HepG2 (cell line): ENCODE measurements around the gene DENND4A. TPM values are rescaled to one million over a fixed set of nuclear protein-coding genes. Genes with fewer than 3 reads are reported as not detected.

Source experiments
- BRCA1 ChIP-seq: sonication (generic); formaldehyde crosslinking; IDR thresholded peaks from 2 replicates; pipeline ENCODE4 v1.4.0; 2020; ENCODE audit warnings: missing genetic modification reagents
- GLI4 ChIP-seq: sonication (generic); formaldehyde crosslinking; IDR thresholded peaks from 2 replicates; pipeline ENCODE4 v1.5.1; 2020; ENCODE audit warnings: missing genetic modification reagents, mild to moderate bottlenecking, moderate library complexity, borderline replicate concordance
- KDM5B ChIP-seq: sonication (generic); formaldehyde crosslinking; IDR thresholded peaks from 2 replicates; pipeline ENCODE4 v1.4.0; 2020; ENCODE audit warnings: missing genetic modification reagents, mild to moderate bottlenecking, borderline replicate concordance
- MAFF ChIP-seq: IDR thresholded peaks from 2 replicates; pipeline ENCODE4 v1.6.1; 2011; ENCODE audit warnings: low read depth, low read length, improper control_type of control experiment
- MED1 ChIP-seq: sonication (generic); formaldehyde crosslinking; IDR thresholded peaks from 2 replicates; pipeline ENCODE4 v1.4.0; 2020; ENCODE audit warnings: missing genetic modification reagents
- SCMH1 ChIP-seq: sonication (generic); formaldehyde crosslinking; IDR thresholded peaks from 2 replicates; pipeline ENCODE4 v1.9.0; 2021; ENCODE audit warnings: missing genetic modification reagents, mild to moderate bottlenecking, borderline replicate concordance
- SMARCE1 ChIP-seq: fragments of 450-650 bp; IDR thresholded peaks from 2 replicates; pipeline ENCODE4 v1.6.1; 2017; ENCODE audit warnings: borderline replicate concordance
- ZNF142 ChIP-seq: sonication (generic); formaldehyde crosslinking; IDR thresholded peaks from 2 replicates; pipeline ENCODE4 v1.4.0; 2020; ENCODE audit warnings: missing genetic modification reagents
- ZNF24 ChIP-seq: fragments of 450-650 bp; IDR thresholded peaks from 2 replicates; pipeline ENCODE4 v1.6.1; 2017; ENCODE audit warnings: antibody characterized with exemption, mild to moderate bottlenecking
- ZNF280D ChIP-seq: sonication (generic); formaldehyde crosslinking; IDR thresholded peaks from 2 replicates; pipeline ENCODE4 v1.5.1; 2020; ENCODE audit warnings: mild to moderate bottlenecking, missing genetic modification reagents
- ZNF282 ChIP-seq: fragments of 450-650 bp; IDR thresholded peaks from 2 replicates; pipeline ENCODE4 v1.6.1; 2018; ENCODE audit not compliant: partially characterized antibody
- ZNF350 ChIP-seq: sonication (generic); formaldehyde crosslinking; IDR thresholded peaks from 2 replicates; pipeline ENCODE4 v1.4.0; 2020; ENCODE audit warnings: mild to moderate bottlenecking, low read depth, missing genetic modification reagents, borderline replicate concordance
- ZNF446 ChIP-seq: sonication (generic); formaldehyde crosslinking; IDR thresholded peaks from 2 replicates; pipeline ENCODE4 v1.5.0; 2020; ENCODE audit warnings: mild to moderate bottlenecking, missing genetic modification reagents
- ZNF570 ChIP-seq: sonication (generic); formaldehyde crosslinking; IDR thresholded peaks from 2 replicates; pipeline ENCODE4 v1.4.0; 2020; ENCODE audit warnings: mild to moderate bottlenecking, missing genetic modification reagents, borderline replicate concordance
- ZNF660 ChIP-seq: sonication (generic); formaldehyde crosslinking; IDR thresholded peaks from 2 replicates; pipeline ENCODE4 v1.5.1; 2020; ENCODE audit warnings: mild to moderate bottlenecking, low read depth, missing genetic modification reagents, borderline replicate concordance
- polyA plus RNA-seq, 8 experiments: library from polyadenylated mRNA; depleted of rRNA in 3 of 8; stranded (reverse) in 7 of 8; unstranded in 1 of 8; fragments of >200 nt; fragmentation: Illumina TruSeq in 4 of 8; extraction: Trizol in 4 of 8; gene quantifications; 2 replicates each; pipeline versions ENCODE4 v1.2.1 to v1.2.3, GENCODE V29; 2011 to 2016; ENCODE audit warnings: low read depth in 4 of 8, missing spikeins in 1 of 8, mixed read lengths in 1 of 8; ENCODE audit not compliant: insufficient read depth in 1 of 8
- total RNA-seq, 5 experiments: library from RNA; depleted of rRNA; stranded (reverse); fragments of >200 nt; fragmentation: Illumina TruSeq; extraction: Trizol; gene quantifications; 2 replicates each; pipeline ENCODE4 v1.2.3, GENCODE V29; 2016; ENCODE audit warnings: low read depth in 1 of 5
- TF ChIP-seq, protein P1 (sequence below): sonication (generic); formaldehyde crosslinking; conservative IDR thresholded peaks from 2 replicates; pipeline ENCODE4 v1.8.0; 2022; ENCODE audit warnings: low read depth, missing genetic modification reagents
- TF ChIP-seq, protein P2 (sequence below): sonication (generic); formaldehyde crosslinking; IDR thresholded peaks from 2 replicates; pipeline ENCODE4 v1.4.0; 2020; ENCODE audit warnings: mild to moderate bottlenecking, low read depth, missing genetic modification reagents

DENND4A gene
- total and polyA plus RNA-seq, 2 of the 13 experiments (the other 11 are each of a cell fraction or from before 2014, with no cell fraction given): 13.2 to 18.6 TPM

DNA sequence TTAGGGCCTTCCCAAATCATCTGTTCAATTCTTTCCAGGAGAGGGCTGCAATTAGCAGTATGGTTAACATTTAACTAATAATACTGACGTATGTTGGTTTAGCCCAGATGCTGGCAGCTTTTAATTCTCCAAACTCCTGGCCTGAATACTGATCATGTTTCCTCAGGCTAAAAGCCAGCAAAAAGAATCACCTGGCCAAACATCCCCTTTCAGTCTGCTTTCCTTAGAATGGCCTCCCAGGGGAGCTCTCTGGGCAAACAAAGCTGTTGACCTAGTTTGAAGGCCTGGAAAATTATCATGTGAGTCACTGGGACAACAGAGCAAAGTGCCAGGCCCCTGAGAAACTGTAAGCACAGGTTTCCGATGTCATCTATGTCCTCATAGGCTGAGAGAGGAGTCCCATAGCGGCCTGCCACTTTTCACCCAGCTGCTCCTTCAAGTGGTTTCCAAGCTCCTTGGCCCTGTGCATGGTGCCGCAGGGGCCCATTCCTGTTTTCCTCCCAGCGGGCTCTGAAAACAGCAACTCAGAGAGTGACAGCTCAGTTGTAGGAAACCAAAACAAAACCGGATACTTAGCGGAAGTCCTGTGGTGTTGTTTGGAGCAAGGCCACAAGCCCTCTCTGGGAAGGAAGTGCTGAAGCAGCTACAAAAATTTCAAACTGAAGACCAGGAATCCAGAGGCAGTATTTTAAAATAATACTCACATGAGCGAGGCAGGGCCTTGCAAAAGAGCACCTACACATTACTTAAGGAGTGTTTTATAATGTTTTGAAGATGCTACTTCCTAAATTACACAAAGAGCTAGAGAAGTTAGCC lies 40.7 kb upstream of the DENND4A start (continued):
- TF ChIP-seq ZNF142 (CRISPR knock-in tag) (peak; percentile 47; the same call in 1 of the 2 replicates), ZNF350 (CRISPR knock-in tag) (peak; percentile 82; the same call in 1 of the 2 replicates), MAFF (peak; percentile 36; the same call in 1 of the 2 replicates), SMARCE1 (peak; percentile 44; the same call in 1 of the 2 replicates), MED1 (CRISPR knock-in tag) (peak; percentile 96), ZNF446 (CRISPR knock-in tag) (0 out of 2 replicates have a peak, but pooled peaks have one; percentile 58), ZNF282 (no peak), BRCA1 (no peak), ZNF24 (no peak), ZNF660 (no peak), ZNF570 (CRISPR knock-in tag) (no peak), SCMH1 (CRISPR knock-in tag) (no peak), KDM5B (CRISPR knock-in tag) (peak; percentile 35; the same call in 1 of the 2 replicates), GLI4 (no peak), ZNF280D (CRISPR knock-in tag) (no peak)
- TF ChIP-seq, protein P1, sequence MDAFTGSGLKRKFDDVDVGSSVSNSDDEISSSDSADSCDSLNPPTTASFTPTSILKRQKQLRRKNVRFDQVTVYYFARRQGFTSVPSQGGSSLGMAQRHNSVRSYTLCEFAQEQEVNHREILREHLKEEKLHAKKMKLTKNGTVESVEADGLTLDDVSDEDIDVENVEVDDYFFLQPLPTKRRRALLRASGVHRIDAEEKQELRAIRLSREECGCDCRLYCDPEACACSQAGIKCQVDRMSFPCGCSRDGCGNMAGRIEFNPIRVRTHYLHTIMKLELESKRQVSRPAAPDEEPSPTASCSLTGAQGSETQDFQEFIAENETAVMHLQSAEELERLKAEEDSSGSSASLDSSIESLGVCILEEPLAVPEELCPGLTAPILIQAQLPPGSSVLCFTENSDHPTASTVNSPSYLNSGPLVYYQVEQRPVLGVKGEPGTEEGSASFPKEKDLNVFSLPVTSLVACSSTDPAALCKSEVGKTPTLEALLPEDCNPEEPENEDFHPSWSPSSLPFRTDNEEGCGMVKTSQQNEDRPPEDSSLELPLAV (CRISPR knock-in tag): no peak
- TF ChIP-seq, protein P2, sequence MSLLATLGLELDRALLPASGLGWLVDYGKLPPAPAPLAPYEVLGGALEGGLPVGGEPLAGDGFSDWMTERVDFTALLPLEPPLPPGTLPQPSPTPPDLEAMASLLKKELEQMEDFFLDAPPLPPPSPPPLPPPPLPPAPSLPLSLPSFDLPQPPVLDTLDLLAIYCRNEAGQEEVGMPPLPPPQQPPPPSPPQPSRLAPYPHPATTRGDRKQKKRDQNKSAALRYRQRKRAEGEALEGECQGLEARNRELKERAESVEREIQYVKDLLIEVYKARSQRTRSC: no peak
